WTC11 (cell line): ENCODE data around the gene STAG1. TPM values are rescaled to one million over a fixed set of nuclear protein-coding genes. Genes with fewer than 3 reads are reported as not detected.

Experiments used
- ATAC-seq: fragments of 200-7000 bp; cut with Tn5 transposase; 2 replicates; pipeline ENCODE4 v1.10.0; 2021; ENCODE audit warnings: mild to moderate bottlenecking, moderate library complexity
- CTCF ChIA-PET: fragments of 300-600 bp; sonication (Branson Sonifier 250); formaldehyde crosslinking; loops from one replicate; lab custom pipeline; 2021; ENCODE audit warnings: antibody characterized with exemption; lab: Charles Lee
- POLR2A ChIA-PET: fragments of 350-600 bp; sonication (Branson Sonifier 250); formaldehyde crosslinking; loops from one replicate; lab custom pipeline; 2021; ENCODE audit warnings: antibody characterized with exemption; lab: Charles Lee
- DNase-seq: peaks from one replicate; pipeline ENCODE4 v3.0.0; 2021; ENCODE audit warnings: low spot score
- H3K27ac Mint-ChIP-seq: 2 replicates; pipeline ENCODE4 v1.8.0; 2021; ENCODE audit warnings: mixed read lengths
- H3K27me3 Mint-ChIP-seq: 2 replicates; pipeline ENCODE4 v1.8.0; 2021; ENCODE audit warnings: low read depth, mild to moderate bottlenecking, moderate library complexity, mixed read lengths
- H3K36me3 Mint-ChIP-seq: 2 replicates; pipeline ENCODE4 v1.8.0; 2021; ENCODE audit warnings: mixed read lengths
- H3K4me1 Mint-ChIP-seq: 2 replicates; pipeline ENCODE4 v1.8.0; 2022; ENCODE audit warnings: mixed read lengths
- H3K4me3 Mint-ChIP-seq: 2 replicates; pipeline ENCODE4 v1.8.0; 2021; ENCODE audit warnings: mild to moderate bottlenecking, moderate library complexity, mixed read lengths
- H3K9me3 Mint-ChIP-seq: 2 replicates; pipeline ENCODE4 v1.8.0; 2021; ENCODE audit warnings: mixed read lengths
- AR ChIP-seq: fragments of 250-450 bp; sonication (Bioruptor Pico); IDR thresholded peaks from 2 replicates; pipeline ENCODE4 v1.9.0; 2021; ENCODE audit warnings: mild to moderate bottlenecking
- ATF1 ChIP-seq: sonication (generic); formaldehyde crosslinking; IDR thresholded peaks from 2 replicates; pipeline ENCODE4 v1.8.1; 2023; ENCODE audit warnings: mild to moderate bottlenecking, moderate library complexity, missing genetic modification reagents
- ATF6 ChIP-seq: sonication (generic); formaldehyde crosslinking; IDR thresholded peaks from 2 replicates; pipeline ENCODE4 v1.8.1; 2023; ENCODE audit warnings: mild to moderate bottlenecking, missing genetic modification reagents
- CREB1 ChIP-seq: sonication (generic); formaldehyde crosslinking; IDR thresholded peaks from 2 replicates; pipeline ENCODE4 v1.8.0; 2023; ENCODE audit warnings: mild to moderate bottlenecking, missing genetic modification reagents
- ETV6 ChIP-seq: sonication (generic); formaldehyde crosslinking; IDR thresholded peaks from 2 replicates; pipeline ENCODE4 v1.8.1; 2022; ENCODE audit warnings: mild to moderate bottlenecking, missing genetic modification reagents
- FOXJ3 ChIP-seq: sonication (generic); formaldehyde crosslinking; IDR thresholded peaks from 2 replicates; pipeline ENCODE4 v1.9.0; 2021; ENCODE audit warnings: missing genetic modification reagents, mild to moderate bottlenecking, borderline replicate concordance
- IRF1 ChIP-seq: sonication (generic); formaldehyde crosslinking; IDR thresholded peaks from 2 replicates; pipeline ENCODE4 v1.8.0; 2023; ENCODE audit warnings: missing genetic modification reagents
- KAT7 ChIP-seq: sonication (generic); formaldehyde crosslinking; IDR thresholded peaks from 2 replicates; pipeline ENCODE4 v1.8.1; 2023; ENCODE audit warnings: missing genetic modification reagents, mild to moderate bottlenecking, borderline replicate concordance
- RELA ChIP-seq: sonication (generic); formaldehyde crosslinking; IDR thresholded peaks from 2 replicates; pipeline ENCODE4 v1.8.1; 2022; ENCODE audit warnings: missing genetic modification reagents, mild to moderate bottlenecking, borderline replicate concordance
- SOX15 ChIP-seq: fragments of 250-450 bp; sonication (Bioruptor Pico); IDR thresholded peaks from 2 replicates; pipeline ENCODE4 v1.9.0; 2021; ENCODE audit warnings: mild to moderate bottlenecking
- STAT6 ChIP-seq: sonication (generic); formaldehyde crosslinking; conservative IDR thresholded peaks from 2 replicates; pipeline ENCODE4 v1.8.1; 2023; ENCODE audit warnings: mild to moderate bottlenecking, low read depth, missing genetic modification reagents, moderate library complexity
- USF1 ChIP-seq: sonication (generic); formaldehyde crosslinking; IDR thresholded peaks from 2 replicates; pipeline ENCODE4 v1.8.0; 2022; ENCODE audit warnings: mild to moderate bottlenecking, missing genetic modification reagents
- USF2 ChIP-seq: sonication (generic); formaldehyde crosslinking; IDR thresholded peaks from 2 replicates; pipeline ENCODE4 v1.8.1; 2023; ENCODE audit warnings: mild to moderate bottlenecking, missing genetic modification reagents, moderate library complexity
- ZNF138 ChIP-seq: sonication (generic); formaldehyde crosslinking; conservative IDR thresholded peaks from 2 replicates; pipeline ENCODE4 v1.8.1; 2022; ENCODE audit warnings: mild to moderate bottlenecking, moderate library complexity, missing genetic modification reagents
- ZNF219 ChIP-seq: sonication (generic); formaldehyde crosslinking; IDR thresholded peaks from 2 replicates; pipeline ENCODE4 v1.8.0; 2023; ENCODE audit warnings: missing genetic modification reagents, mild to moderate bottlenecking, borderline replicate concordance
- total RNA-seq: library from RNA; stranded (reverse); gene quantifications from 3 replicates; pipeline ENCODE4 v1.2.3, GENCODE V29; 2021

The STAG1 gene
- total RNA-seq, 1 experiment from 2014 or later = 20.7 TPM

- no peak for ATAC-seq
- Mint-ChIP-seq H3K27ac (no peak overlapping the region), H3K9me3 (no peaks in the 10 kb centered on the region), H3K27me3 (no peaks in the 10 kb centered on the region), H3K36me3 (no peaks in the 10 kb centered on the region), H3K4me3 (no peak overlapping the region), H3K4me1 (peaks cover 4% of the 10 kb centered on the region)
- ChIA-PET POLR2A (no interaction called here), CTCF (interaction anchor here (0.5 to 1.2 kb wide), 2 partner anchors 100 to 305 kb away, joined by 3 read pairs; no protein-coding TSS in a partner anchor)
- TF ChIP-seq ZNF138 (CRISPR knock-in tag) (no peak), ZNF219 (CRISPR knock-in tag) (no peak), ETV6 (CRISPR knock-in tag) (no peak), STAT6 (CRISPR knock-in tag) (no peak), AR (CRISPR knock-in tag) (no peak)
- DNase-seq = no peak
Observed at GRCh38 chr3:136708333-136708985, 43.7 kb downstream of the STAG1 start.

GRCh38 chr3:136703429-136703828, 48.7 kb downstream of the STAG1 start:
- no peaks in the 10 kb centered on the region for H3K36me3 Mint-ChIP-seq
- CTCF ChIA-PET = interaction anchor here (0.9 kb wide), 1 partner anchor 49 kb away, joined by 4 read pairs; the partner anchor contains the start of gene STAG1
- TF ChIP-seq CREB1 (CRISPR knock-in tag) (no peak), IRF1 (CRISPR knock-in tag) (no peak), ATF1 (CRISPR knock-in tag) (no peak), RELA (CRISPR knock-in tag) (no peak), USF1 (CRISPR knock-in tag) (no peak), SOX15 (CRISPR knock-in tag) (no peak), ATF6 (no peak), KAT7 (no peak), USF2 (CRISPR knock-in tag) (no peak), FOXJ3 (CRISPR knock-in tag) (no peak)
- TF ChIP-seq, all 79 proteins: peak for 0
- POLR2A ChIA-PET = no interaction called here
- DNase-seq (no peak), ATAC-seq (no peak)
- peaks cover 21% of the 10 kb centered on the region for H3K4me1 Mint-ChIP-seq
- no peaks in the 10 kb centered on the region for H3K9me3 Mint-ChIP-seq
- no peaks in the 10 kb centered on the region for H3K27me3 Mint-ChIP-seq
- no peak overlapping the region for H3K27ac Mint-ChIP-seq
- no peak overlapping the region for H3K4me3 Mint-ChIP-seq
